DMS114 treated with DMSO at 0.1 percent for 48 hours (cell line): ENCODE data around the gene NPAS3.

Experiments used
- DNase-seq: peaks from one replicate; lab custom pipeline; 2025; ENCODE audit not compliant: unreplicated experiment; lab: John Stamatoyannopoulos, UW

The NPAS3 gene

DNA sequence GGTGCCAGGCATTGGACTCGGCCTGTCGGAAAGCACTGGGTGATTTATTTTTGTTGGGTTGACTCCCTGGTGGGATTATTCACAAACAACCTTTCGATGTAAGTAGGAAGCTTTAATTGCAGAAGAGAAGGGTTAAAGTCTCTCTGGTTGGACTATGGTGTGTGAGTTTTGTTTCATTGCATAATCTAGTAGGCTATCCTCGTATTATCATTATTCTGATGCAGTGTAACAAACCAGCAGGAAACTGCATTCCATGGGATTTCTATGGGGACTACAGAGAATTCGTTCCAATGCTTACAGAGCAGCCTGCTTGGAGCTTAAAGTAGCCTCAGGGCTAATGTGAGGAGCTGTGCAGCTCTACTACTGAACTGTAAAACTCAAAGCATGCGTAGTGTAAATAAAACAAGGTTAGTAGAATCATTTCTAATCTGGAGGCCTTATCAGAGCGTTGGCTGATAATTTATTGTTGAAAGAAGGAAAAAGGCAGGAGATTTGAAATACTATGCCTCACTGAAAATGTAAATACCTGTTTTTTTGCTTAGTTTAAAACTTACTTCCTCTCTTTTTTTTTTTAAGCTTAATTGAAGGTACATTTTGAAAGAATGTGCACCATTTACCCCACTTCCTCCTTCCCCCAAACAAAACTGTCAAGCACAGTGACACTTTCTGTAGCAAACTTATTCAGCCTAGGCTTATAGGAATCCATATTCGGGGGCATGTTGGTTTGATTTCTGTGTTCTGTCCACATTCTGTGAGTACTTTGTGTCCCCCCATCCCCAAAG, 226.7 kb downstream of the NPAS3 start:
- DNase-seq = no peak

- no peak for DNase-seq
Observed at GRCh38 chr14:33165926-33166289, 227.2 kb downstream of the NPAS3 start.

GRCh38 chr14:33175951-33176350, 237.3 kb downstream of the NPAS3 start:
- DNase-seq = no peak

DNA sequence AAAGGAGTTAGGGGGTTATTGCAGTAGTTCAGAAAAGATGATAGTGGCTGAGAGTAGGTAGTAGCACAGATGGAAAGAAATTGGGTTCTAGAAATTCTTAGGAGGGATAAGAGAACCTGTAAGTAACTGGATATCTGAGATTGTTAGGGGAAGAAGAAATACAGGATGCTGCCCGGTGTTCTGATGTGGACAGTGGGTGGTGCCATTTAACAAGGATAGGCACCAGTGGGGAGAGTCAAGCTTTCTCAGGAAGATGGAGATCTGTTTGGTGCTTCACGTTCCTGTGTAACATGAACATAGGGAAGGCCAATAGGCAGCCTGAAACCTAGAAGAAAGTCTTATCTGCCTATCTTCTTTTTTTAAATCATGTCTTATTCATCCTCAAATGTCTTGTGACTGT, 245.9 kb downstream of the NPAS3 start:
- no peak for DNase-seq

GRCh38 chr14:33186656-33187055, 248.0 kb downstream of the NPAS3 start:
- DNase-seq = no peak

- DNase-seq = no peak
Observed at GRCh38 chr14:33188880-33189279, 250.2 kb downstream of the NPAS3 start.

GRCh38 chr14:33191855-33192254, 253.2 kb downstream of the NPAS3 start:
- DNase-seq = no peak

DNA sequence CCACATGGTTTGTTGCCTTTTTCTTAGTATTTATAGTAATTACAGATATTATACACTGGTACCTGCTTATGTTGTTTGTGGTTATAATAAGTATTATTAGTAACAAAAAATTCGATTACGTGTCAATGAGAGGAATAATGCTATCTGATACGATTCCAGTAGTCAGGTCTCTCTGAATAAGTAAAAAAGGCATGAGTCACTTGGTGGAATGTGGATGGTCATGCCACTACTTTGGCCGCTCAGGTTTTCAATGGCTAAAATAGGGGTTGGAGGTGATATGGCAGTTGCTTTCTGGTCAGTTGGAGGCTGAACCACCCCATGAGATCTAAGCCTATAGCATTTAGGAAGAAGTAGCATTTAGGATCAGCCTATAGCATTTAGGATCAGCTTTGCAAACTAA, 255.9 kb downstream of the NPAS3 start:
- DNase-seq = no peak

- DNase-seq = no peak
Observed at GRCh38 chr14:33198684-33199083, 260.0 kb downstream of the NPAS3 start.

DNA sequence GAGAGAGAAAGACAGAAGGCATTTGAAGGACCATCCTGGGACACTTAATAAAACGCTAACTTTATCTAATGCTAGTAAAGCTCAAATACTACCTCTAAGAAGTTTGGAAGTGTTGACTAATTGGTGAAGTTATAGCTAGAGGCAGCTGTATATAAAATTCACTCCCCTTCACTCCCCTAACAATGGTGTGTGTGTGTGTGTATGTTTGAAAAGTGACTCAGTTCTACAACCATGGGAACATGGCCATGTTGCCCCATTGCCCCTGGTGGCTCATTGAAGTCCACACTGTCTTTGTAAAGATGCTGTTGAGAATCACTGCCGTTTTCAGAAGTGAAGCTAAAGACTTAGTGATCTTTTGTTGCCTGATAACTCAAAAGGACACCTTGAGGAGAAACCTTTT, 262.4 kb downstream of the NPAS3 start:
- no peak for DNase-seq

DNA sequence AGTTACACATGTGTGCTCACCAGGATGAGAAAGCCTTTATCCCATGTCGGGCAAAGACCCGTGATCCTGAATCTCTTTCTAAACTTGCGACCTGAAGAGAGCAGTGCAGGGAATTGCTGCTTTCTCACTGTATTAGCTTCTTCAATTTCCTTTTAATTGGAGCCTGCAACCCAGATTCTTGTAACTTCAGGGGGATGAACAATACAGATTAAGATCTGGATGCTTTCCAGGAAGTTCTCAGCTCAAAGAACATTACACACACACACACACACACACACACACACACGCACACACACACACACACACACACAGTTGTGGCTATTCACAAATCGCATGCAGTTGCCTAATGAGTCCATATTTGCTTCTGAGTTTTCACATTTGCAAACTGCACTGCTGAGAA, 268.3 kb downstream of the NPAS3 start:
- no peak for DNase-seq

DNA sequence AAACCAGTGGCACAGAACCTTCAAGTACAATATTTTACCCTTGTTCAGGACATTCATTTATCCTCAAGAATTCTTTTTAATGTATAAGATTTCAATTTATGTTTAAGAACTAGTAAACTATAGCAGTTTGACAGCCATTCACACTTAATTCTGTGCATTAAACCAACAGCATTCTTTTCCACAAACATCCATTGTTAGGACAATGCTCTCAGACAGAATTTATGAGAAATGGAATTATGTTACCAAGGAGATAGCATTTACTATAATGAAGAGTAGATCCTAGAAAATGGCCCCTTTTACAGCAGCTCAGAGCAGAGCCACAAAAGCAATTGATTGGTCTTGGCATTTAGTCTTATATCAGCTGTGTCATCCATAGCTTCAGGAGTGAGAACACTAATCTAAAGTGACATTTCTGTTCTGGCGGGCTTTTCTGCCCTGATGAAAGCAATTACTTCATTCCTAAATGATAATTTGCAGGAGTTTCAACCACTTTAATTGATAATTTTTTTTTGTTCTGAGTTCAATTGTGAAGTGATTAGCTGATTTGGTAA, 268.9 kb downstream of the NPAS3 start:
- no peak for DNase-seq

GRCh38 chr14:33210311-33210710, 271.6 kb downstream of the NPAS3 start:
- DNase-seq = no peak

- no peak for DNase-seq
Observed at GRCh38 chr14:33218026-33218425, 279.3 kb downstream of the NPAS3 start.

DNA sequence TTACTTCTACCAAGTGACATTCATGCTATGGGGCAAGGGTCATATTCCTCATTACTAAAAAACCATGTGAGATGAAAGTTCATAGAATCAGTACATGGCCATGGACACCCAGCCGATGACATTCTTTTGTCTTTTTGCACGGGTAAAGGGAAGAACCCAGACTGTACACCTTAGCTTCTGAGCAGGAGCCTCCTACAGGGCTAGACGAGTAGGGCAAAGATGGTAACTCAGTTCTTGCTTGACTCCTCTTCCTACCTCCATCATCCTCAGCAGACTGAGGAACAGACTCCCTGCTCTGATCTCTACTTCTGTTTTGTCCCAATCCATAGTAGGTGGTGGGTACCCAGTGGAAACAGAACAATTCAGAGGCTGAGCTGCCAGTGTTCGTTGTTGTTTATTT, 281.3 kb downstream of the NPAS3 start:
- no peak for DNase-seq

DNA sequence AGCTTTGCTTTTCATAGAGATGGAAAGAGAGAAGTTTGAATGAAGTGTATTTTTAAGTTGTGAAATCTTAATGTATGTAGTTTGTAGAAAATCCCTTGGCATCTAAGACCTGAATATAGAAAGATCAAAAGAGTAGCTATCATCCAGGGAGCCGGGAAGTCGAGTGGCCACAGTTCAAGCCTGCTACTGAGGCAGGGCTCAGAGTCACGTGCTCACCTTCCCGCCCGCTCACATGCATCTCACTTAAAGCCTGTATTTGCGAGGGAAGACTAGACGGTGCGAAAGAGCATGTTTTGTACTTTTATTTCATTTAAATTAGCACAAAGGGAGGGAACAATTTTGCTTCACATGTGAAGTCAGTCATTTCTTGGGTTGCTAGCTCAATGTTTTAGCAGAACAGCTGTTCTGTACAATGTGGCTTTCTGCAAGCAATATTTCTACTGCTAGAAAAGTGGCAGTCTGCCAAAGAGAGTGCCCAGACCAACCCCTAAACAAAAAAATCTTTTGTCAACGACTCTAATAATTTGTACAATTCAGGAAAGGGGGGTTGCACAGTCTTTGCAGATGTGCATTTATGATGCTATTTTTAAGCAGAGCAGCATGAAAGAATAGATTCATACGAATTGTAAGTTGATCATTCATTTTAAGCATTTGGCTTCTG, 290.7 kb downstream of the NPAS3 start:
- DNase-seq = no peak

DNA sequence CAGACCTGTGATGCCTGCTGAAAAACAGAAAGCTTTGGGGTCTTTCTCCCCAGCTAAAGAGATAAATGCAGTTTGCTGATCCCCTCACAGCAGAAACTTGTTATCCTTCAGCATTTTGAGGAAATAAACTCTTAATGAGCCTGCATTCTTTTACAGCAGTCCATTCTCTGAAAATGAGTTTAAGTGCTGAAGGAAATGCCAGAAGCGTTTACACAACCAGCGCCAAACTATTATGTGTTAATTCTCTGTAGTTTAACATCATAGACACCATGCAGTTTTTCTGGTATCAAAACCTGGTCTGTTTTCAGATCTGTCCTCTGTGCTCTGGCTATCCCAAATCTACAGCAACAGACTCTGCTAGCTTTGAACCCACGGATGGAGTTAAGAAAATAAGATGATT, 291.3 kb downstream of the NPAS3 start:
- DNase-seq = no peak

- no peak for DNase-seq
Observed at GRCh38 chr14:33232031-33232430, 293.4 kb downstream of the NPAS3 start.

DNA sequence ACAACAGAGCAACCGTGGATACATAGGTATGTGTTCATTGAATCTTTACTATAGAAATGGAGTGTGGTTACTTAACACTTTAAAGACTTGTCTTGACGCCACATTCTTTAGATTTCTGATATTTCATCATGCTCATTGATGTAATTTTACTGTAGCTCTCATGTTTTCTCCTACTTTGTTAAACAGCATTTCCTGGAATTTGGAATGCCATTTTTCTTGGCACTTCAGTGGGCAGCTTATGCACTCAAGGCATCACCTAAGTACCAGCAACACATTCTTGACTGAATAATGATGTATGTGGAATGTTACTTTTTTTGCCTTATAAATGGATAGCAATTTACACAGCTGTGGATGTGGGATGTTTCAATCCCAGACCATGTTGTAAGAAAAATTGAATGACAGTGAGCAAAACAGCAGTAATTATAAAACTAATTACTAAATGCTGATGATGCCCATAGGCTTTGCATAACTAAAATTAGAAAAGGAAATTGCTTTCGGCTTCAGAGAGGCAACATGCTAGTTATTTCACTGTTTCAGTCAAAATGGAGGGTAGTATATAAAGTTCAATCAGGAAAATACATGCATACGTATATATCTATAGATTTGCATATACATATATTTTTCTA, 298.5 kb downstream of the NPAS3 start:
- DNase-seq = no peak

DNA sequence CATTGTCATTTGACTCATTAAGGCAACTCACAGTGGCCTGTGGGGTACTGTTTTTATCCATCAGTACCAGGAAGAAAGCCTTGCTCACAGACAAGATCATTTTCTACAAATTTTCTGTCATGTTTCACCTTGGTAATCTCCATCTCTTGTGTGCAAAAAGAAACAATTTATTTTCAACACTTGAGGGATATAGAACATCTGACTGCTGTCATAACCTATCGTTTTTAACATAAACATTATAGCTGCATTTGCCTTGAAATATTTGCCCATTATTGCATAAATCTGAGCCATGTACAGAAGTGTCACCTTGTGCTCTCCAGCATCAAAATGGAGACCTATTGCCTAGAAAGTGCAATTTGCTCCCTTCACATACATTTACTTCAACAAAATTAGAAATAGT, 300.8 kb downstream of the NPAS3 start:
- DNase-seq = no peak

- DNase-seq = no peak
Observed at GRCh38 chr14:33240466-33240865, 301.8 kb downstream of the NPAS3 start.

DNA sequence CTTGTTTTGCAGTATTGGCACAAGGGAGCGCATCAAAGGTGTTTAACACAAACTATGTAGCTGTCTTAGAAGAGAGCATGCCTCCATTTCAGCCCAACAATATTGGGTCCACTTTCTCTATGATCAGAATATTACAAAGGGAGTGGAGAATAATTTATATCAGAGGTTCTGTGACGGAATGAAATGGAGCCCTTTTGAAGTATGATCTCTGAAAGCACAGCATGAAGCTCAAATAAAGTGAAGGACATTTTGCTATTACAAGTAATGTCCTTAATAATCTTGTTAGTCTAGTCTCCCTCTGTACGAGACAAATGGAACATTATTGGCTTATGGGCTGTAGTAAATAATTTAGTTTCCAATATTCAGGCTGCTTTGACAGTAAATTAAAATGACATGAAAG, 302.7 kb downstream of the NPAS3 start:
- no peak for DNase-seq
